Amygdala (tissue), 56 donors: Measurements from ENCODE around the gene SYT6.
A peak's percentile ranks its signal among the peaks of the same experiment; 100 is the strongest.

Source experiments
- DNase-seq, 56 donors: peaks; one replicate each; lab custom pipeline; 2025; lab: John Stamatoyannopoulos, UW

The SYT6 gene

GRCh38 chr1:114097109-114097508 lies 56.6 kb downstream of the SYT6 start:
- no peak for DNase-seq

GRCh38 chr1:114094675-114095074 lies 59.0 kb downstream of the SYT6 start:
- no peak for DNase-seq

GRCh38 chr1:114094363-114094634 lies 59.4 kb downstream of the SYT6 start:
- no peak for DNase-seq

GRCh38 chr1:114093624-114094362 lies 59.9 kb downstream of the SYT6 start:
- no peak for DNase-seq

GRCh38 chr1:114092186-114093062 lies 61.2 kb downstream of the SYT6 start:
- DNase-seq: no peak

GRCh38 chr1:114091711-114092110 lies 62.0 kb downstream of the SYT6 start:
- DNase-seq: no peak

- DNase-seq: no peak
Observed at GRCh38 chr1:114090738-114091505, 62.7 kb downstream of the SYT6 start.

GRCh38 chr1:114089502-114090138 lies 64.0 kb downstream of the SYT6 start:
- no peak for DNase-seq

- no peak for DNase-seq
Observed at GRCh38 chr1:114088392-114089299, 65.0 kb downstream of the SYT6 start.

GRCh38 chr1:114087495-114087894 lies 66.2 kb downstream of the SYT6 start:
- DNase-seq: no peak

- DNase-seq: no peak
Observed at GRCh38 chr1:114086601-114087368, 66.9 kb downstream of the SYT6 start.

- DNase-seq: no peak
Observed at GRCh38 chr1:114082867-114083585, 70.6 kb downstream of the SYT6 start.

- DNase-seq: no peak
Observed at GRCh38 chr1:114082304-114082630, 71.4 kb downstream of the SYT6 start.

GRCh38 chr1:114081437-114082303 lies 72.0 kb downstream of the SYT6 start:
- peak in 22 of 56 donors; percentile 3 to 39 (median 12) for DNase-seq

- DNase-seq: no peak
Observed at GRCh38 chr1:114080511-114081436, 72.9 kb downstream of the SYT6 start.

- no peak for DNase-seq
Observed at GRCh38 chr1:114079596-114080190, 74.0 kb downstream of the SYT6 start.
